GM20000 (cell line): ENCODE results near the gene CCDC85B.

ENCODE experiments used
- DNase-seq: peaks from one replicate; pipeline ENCODE4 v3.0.0; 2012; ENCODE audit warnings: low spot score
- CTCF ChIP-seq: IDR thresholded peaks from 2 replicates; pipeline ENCODE4 v1.5.1; 2012; ENCODE audit warnings: mild to moderate bottlenecking, control low read depth; ENCODE audit errors: extremely low read depth, missing control alignments

CCDC85B gene

DNA sequence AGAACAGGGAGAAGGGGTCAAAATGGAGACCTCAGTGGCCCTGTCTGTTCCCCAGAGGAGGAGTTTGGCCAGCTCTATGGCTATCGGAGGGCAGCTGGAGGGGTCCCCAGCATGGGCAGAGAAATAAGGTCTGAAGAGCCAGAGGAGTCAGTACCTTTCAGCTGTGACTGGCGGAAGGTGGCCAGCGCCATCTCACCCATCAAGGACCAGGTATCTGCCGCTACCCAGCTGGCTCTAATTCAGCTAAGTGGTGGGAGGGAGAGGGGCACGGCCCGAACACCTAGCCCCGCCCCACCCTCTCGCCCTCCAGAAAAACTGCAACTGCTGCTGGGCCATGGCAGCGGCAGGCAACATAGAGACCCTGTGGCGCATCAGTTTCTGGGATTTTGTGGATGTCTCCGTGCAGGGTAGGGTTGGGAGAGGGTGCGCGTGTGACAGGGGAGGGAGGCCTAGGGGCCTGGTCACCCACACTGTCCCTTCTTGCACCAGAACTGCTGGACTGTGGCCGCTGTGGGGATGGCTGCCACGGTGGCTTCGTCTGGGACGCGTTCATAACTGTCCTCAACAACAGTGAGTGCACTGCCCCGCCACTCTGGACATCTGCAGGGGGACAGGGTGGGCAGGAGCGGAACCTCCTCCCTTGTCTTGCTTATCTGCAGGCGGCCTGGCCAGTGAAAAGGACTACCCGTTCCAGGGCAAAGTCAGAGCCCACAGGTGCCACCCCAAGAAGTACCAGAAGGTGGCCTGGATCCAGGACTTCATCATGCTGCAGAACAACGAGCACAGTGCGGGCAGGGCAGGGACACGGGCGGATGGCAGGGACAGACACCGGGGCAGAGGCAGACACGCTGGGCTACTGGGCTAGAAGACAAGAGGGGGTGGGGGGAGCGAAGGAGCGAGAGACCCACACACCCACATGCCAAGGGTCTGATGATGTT lies 8.1 kb upstream of the CCDC85B start:
- no peak for TF ChIP-seq CTCF
- DNase-seq = no peak

- no peak for DNase-seq
These were observed 7.3 kb upstream of the CCDC85B start for GRCh38 chr11:65883058-65883761.

GRCh38 chr11:65883786-65884715 lies 6.4 kb upstream of the CCDC85B start:
- no peak for DNase-seq

More at GRCh38 chr11:65883058-65883761, 7.3 kb upstream of the CCDC85B start:
- TF ChIP-seq CTCF = no peak

GRCh38 chr11:65884716-65885092 lies 5.8 kb upstream of the CCDC85B start:
- DNase-seq = peak; percentile 84
- TF ChIP-seq CTCF = peak; percentile 100

More at GRCh38 chr11:65883786-65884715, 6.4 kb upstream of the CCDC85B start:
- TF ChIP-seq CTCF = no peak

GRCh38 chr11:65885231-65885630 lies 5.2 kb upstream of the CCDC85B start:
- no peak for TF ChIP-seq CTCF
- DNase-seq = no peak

DNA sequence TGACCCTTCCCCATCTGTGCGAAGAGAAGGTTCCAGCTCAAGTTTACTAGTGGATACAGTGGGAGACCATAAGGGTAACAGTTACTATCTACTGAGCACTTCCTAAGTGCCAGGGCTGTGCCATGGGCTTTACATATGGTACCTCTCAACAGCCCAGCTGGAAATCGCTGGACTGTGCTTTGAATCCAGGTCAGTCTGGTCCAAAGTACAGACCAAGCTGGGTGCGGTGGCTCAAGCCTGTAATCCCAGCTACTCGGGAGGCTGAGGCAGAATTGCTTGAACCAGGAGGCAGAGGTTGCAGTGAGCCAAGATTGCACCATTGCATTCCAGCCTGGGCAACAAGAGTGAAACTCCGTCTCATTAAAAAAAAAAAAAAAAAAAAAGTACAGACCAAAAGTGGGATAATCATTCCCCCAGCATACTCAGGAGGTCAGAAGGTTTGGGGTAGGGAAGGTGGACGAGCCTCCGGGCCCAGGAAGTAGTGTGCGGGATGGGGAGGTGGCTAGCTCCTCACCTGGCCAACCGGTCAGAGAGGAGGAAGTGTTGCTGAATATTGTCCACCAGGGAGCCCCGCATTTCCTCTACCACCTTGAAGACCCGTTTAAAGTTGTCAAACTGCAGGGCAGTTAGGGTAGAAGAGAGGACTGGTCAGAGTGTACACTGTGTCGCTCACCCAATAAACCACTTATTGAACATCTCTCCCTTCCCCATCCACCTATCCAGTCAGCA lies 4.5 kb upstream of the CCDC85B start:
- DNase-seq = no peak
- no peak for TF ChIP-seq CTCF
